Measurements from ENCODE around the gene DUSP2.

Gene DUSP2

GRCh38 chr2:96114903-96115581 is 30.2 kb downstream of the DUSP2 start:
- no peak for DNase-seq (ENCODE audit: low read depth, low spot score)

GRCh38 chr2:96114546-96114902 is 30.7 kb downstream of the DUSP2 start:
- no peak for DNase-seq (ENCODE audit: low read depth, low spot score)

- DNase-seq (ENCODE audit: low read depth, low spot score), result no peak
Measured at GRCh38 chr2:96113951-96114350, 31.3 kb downstream of the DUSP2 start.

- DNase-seq (ENCODE audit: low read depth, low spot score), result no peak
Measured at GRCh38 chr2:96113367-96113677, 31.9 kb downstream of the DUSP2 start.

- no peak for DNase-seq (ENCODE audit: low read depth, low spot score)
Measured at GRCh38 chr2:96112501-96113366, 32.5 kb downstream of the DUSP2 start.

- no peak for DNase-seq (ENCODE audit: low read depth, low spot score)
Measured at GRCh38 chr2:96111823-96112500, 33.3 kb downstream of the DUSP2 start.

GRCh38 chr2:96111257-96111640 is 34.0 kb downstream of the DUSP2 start:
- DNase-seq (ENCODE audit: low read depth, low spot score), result no peak

GRCh38 chr2:96110621-96111256 is 34.5 kb downstream of the DUSP2 start:
- no peak for DNase-seq (ENCODE audit: low read depth, low spot score)

- no peak for DNase-seq (ENCODE audit: low read depth, low spot score)
Measured at GRCh38 chr2:96109931-96110511, 35.2 kb downstream of the DUSP2 start.

GRCh38 chr2:96109361-96109680 is 35.9 kb downstream of the DUSP2 start:
- DNase-seq (ENCODE audit: low read depth, low spot score), result no peak

- no peak for DNase-seq (ENCODE audit: low read depth, low spot score)
Measured at GRCh38 chr2:96108541-96109360, 36.5 kb downstream of the DUSP2 start.

- no peak for DNase-seq (ENCODE audit: low read depth, low spot score)
Measured at GRCh38 chr2:96108151-96108540, 37.1 kb downstream of the DUSP2 start.

GRCh38 chr2:96107708-96108065 is 37.6 kb downstream of the DUSP2 start:
- DNase-seq (ENCODE audit: low read depth, low spot score), result no peak

GRCh38 chr2:96106991-96107707 is 38.1 kb downstream of the DUSP2 start:
- DNase-seq (ENCODE audit: low read depth, low spot score), result no peak

- no peak for DNase-seq (ENCODE audit: low read depth, low spot score)
Measured at GRCh38 chr2:96105994-96106715, 39.1 kb downstream of the DUSP2 start.

GRCh38 chr2:96105152-96105915 is 39.9 kb downstream of the DUSP2 start:
- no peak for DNase-seq (ENCODE audit: low read depth, low spot score)

GRCh38 chr2:96104487-96104861 is 40.8 kb downstream of the DUSP2 start:
- DNase-seq (ENCODE audit: low read depth, low spot score), result no peak

GRCh38 chr2:96103761-96104486 is 41.3 kb downstream of the DUSP2 start:
- DNase-seq (ENCODE audit: low read depth, low spot score), result no peak

GRCh38 chr2:96103187-96103601 is 42.0 kb downstream of the DUSP2 start:
- no peak for DNase-seq (ENCODE audit: low read depth, low spot score)
